Ovary (tissue), 3 donors: ENCODE data around the gene CCDC148.

Experiments used
- CTCF ChIP-seq, 3 donors: fragments of 450-650 bp in 2 of 3; fragments of 200-600 bp in 1 of 3; IDR thresholded peaks; one replicate each; pipeline versions ENCODE4 v1.5.1 to v1.8.0; 2016 to 2022; ENCODE audit warnings: antibody characterized with exemption in 3 of 3, mild to moderate bottlenecking in 1 of 3
- EP300 ChIP-seq: sonication (generic); formaldehyde crosslinking; IDR thresholded peaks from one replicate; pipeline ENCODE4 v1.6.1; 2017; ENCODE audit warnings: antibody characterized with exemption
- POLR2A ChIP-seq: fragments of 450-650 bp; IDR thresholded peaks from one replicate; pipeline ENCODE4 v1.6.1; 2017; ENCODE audit warnings: antibody characterized with exemption, mild to moderate bottlenecking, moderate library complexity
- donor health status: DM: no; HTN: no; CAD: no.

DNA sequence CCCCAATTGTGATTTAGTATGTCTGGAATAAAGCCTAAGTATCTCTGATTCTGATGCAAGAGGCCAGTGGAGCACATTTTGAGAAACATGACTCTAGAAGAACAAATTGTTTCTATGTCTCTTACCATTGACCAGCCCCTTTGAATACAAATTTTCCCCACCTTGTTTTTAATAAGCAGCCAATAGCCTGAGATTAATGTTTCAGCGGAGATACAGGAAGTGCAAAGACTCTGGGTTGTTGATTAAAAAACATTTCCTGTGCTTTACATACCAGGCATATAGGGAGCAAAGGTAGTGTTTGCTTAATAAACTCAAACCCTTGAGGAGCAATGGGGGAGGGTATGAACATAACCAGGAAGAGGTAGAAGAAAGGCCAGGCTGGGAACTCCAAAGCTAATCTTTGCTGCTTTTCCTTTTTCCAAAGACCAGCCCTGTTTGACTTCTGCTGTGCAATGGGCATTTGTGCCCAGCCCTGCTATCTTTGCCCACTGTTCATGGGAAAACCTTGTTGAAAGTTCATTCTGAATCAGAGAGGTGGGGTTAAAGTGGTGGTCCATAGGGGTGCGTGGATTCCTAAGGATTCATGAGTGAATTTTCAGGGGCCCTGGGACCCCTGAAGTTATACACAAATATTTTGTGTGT lies 325.6 kb downstream of the CCDC148 start:
- TF ChIP-seq POLR2A = no peak
- no peak for TF ChIP-seq CTCF (IDR thresholded peaks at IDR 0.05)
- TF ChIP-seq EP300 = no peak
